ENCODE results near the gene VARS2. TPM values are rescaled to one million over a fixed set of nuclear protein-coding genes. Genes with fewer than 3 reads are reported as not detected.

The VARS2 gene
- total RNA-seq, 2 experiments from 2014 or later: 38.0 to 43.1 TPM

- DNase-seq (no peak), ATAC-seq (ENCODE audit: low read depth) (no peak)
- no peak overlapping the region for H3K27ac Mint-ChIP-seq
- POLR2A ChIA-PET: interaction anchor here (1.5 kb wide), 1 partner anchor 51 kb away, joined by 3 read pairs; no protein-coding TSS in a partner anchor
- H3K4me1 Mint-ChIP-seq: peaks cover 41% of the 10 kb centered on the region
- H3K36me3 Mint-ChIP-seq: no peaks in the 10 kb centered on the region
- H3K9me3 Mint-ChIP-seq: no peaks in the 10 kb centered on the region
- H3K4me3 Mint-ChIP-seq: no peak overlapping the region
- H3K27me3 Mint-ChIP-seq: peaks cover 3% of the 10 kb centered on the region
Observed at GRCh38 chr6:30880698-30881252, 33.3 kb upstream of the VARS2 start.

GRCh38 chr6:30881392-30882203, 32.4 kb upstream of the VARS2 start:
- Mint-ChIP-seq H3K4me1 (peaks cover 42% of the 10 kb centered on the region), H3K9me3 (no peaks in the 10 kb centered on the region), H3K36me3 (no peaks in the 10 kb centered on the region), H3K4me3 (no peak overlapping the region), H3K27ac (peak overlapping the region; percentile 21), H3K27me3 (peaks cover 3% of the 10 kb centered on the region)
- POLR2A ChIA-PET: interaction anchor here (0.9 to 1.5 kb wide), 3 partner anchors 51 to 137 kb away, joined by 3 to 5 read pairs (median 3); partner anchors contain the start of gene IER3
- DNase-seq (no peak), ATAC-seq (ENCODE audit: low read depth) (no peak)

- Mint-ChIP-seq H3K36me3 (no peaks in the 10 kb centered on the region), H3K27me3 (peaks cover 3% of the 10 kb centered on the region), H3K4me3 (no peak overlapping the region), H3K27ac (no peak overlapping the region), H3K9me3 (no peaks in the 10 kb centered on the region), H3K4me1 (peaks cover 36% of the 10 kb centered on the region)
- DNase-seq: no peak
- POLR2A ChIA-PET: interaction anchor here (0.9 to 1.3 kb wide), 3 partner anchors 52 to 137 kb away, joined by 3 to 5 read pairs (median 3); partner anchors contain the start of gene IER3
- ATAC-seq (ENCODE audit: low read depth): no peak
Observed at GRCh38 chr6:30882204-30882758, 31.8 kb upstream of the VARS2 start.

- no peak for DNase-seq
- peaks cover 3% of the 10 kb centered on the region for H3K27me3 Mint-ChIP-seq
- H3K4me1 Mint-ChIP-seq: peaks cover 30% of the 10 kb centered on the region
- H3K4me3 Mint-ChIP-seq: peak overlapping the region; percentile 79
- H3K36me3 Mint-ChIP-seq: no peaks in the 10 kb centered on the region
- H3K27ac Mint-ChIP-seq: peak overlapping the region; percentile 44
- H3K9me3 Mint-ChIP-seq: no peaks in the 10 kb centered on the region
- POLR2A ChIA-PET: interaction anchor here (0.9 to 1.3 kb wide), 4 partner anchors 53 to 138 kb away, joined by 3 to 7 read pairs (median 4); partner anchors contain the start of gene IER3
- ATAC-seq (ENCODE audit: low read depth): no peak
Observed at GRCh38 chr6:30882759-30883684, 31.0 kb upstream of the VARS2 start.

- POLR2A ChIA-PET: interaction anchor here (0.5 to 1.5 kb wide), 8 partner anchors 30 to 326 kb away, joined by 3 to 7 read pairs (median 3); partner anchors contain the start of genes DHX16, PRR3 and VARS2
- ATAC-seq (ENCODE audit: low read depth) (peak; percentile 76), DNase-seq (peak; percentile 68)
- peaks cover 24% of the 10 kb centered on the region for H3K4me1 Mint-ChIP-seq
- peak within 1 kb of the TSS; percentile 79 for H3K4me3 Mint-ChIP-seq
- H3K27ac Mint-ChIP-seq: peak within 1 kb of the TSS; percentile 44
- H3K9me3 Mint-ChIP-seq: no peaks in the 10 kb centered on the region
- H3K27me3 Mint-ChIP-seq: peaks cover 3% of the 10 kb centered on the region
- H3K36me3 Mint-ChIP-seq: no peaks in the 10 kb centered on the region
Observed at GRCh38 chr6:30883685-30884520, 30.1 kb upstream of the VARS2 start, which contains the start of gene DDR1. Gene DDR1, plus strand, starts transcription at chr6:30884519. Its CDS starts 4,211 bp downstream, at chr6:30888730.

- DNase-seq (no peak), ATAC-seq (ENCODE audit: low read depth) (peak; percentile 46)
- Mint-ChIP-seq H3K27me3 (peaks cover 3% of the 10 kb centered on the region), H3K36me3 (no peaks in the 10 kb centered on the region), H3K4me3 (peak overlapping the region; percentile 79), H3K4me1 (peaks cover 24% of the 10 kb centered on the region), H3K27ac (no peak overlapping the region), H3K9me3 (no peaks in the 10 kb centered on the region)
- POLR2A ChIA-PET: interaction anchor here (0.5 to 1.5 kb wide), 6 partner anchors 29 to 327 kb away, joined by 3 to 7 read pairs (median 4); partner anchors contain the start of genes DHX16, PRR3 and VARS2
Observed at GRCh38 chr6:30884521-30885480, 29.2 kb upstream of the VARS2 start.

GRCh38 chr6:30885481-30885998, 28.5 kb upstream of the VARS2 start:
- Mint-ChIP-seq H3K27ac (peak overlapping the region; percentile 18), H3K4me1 (peaks cover 24% of the 10 kb centered on the region), H3K36me3 (no peaks in the 10 kb centered on the region), H3K4me3 (peak overlapping the region; percentile 79), H3K27me3 (peaks cover 3% of the 10 kb centered on the region), H3K9me3 (no peaks in the 10 kb centered on the region)
- POLR2A ChIA-PET: interaction anchor here (1.5 kb wide), 1 partner anchor 58 kb away, joined by 4 read pairs; no protein-coding TSS in a partner anchor
- DNase-seq (no peak), ATAC-seq (ENCODE audit: low read depth) (no peak)

GRCh38 chr6:30885999-30886896, 27.8 kb upstream of the VARS2 start:
- peak overlapping the region; percentile 79 for H3K4me3 Mint-ChIP-seq
- H3K27ac Mint-ChIP-seq: peak overlapping the region; percentile 18
- H3K4me1 Mint-ChIP-seq: peaks cover 24% of the 10 kb centered on the region
- peaks cover 2% of the 10 kb centered on the region for H3K27me3 Mint-ChIP-seq
- POLR2A ChIA-PET: no interaction called here
- H3K36me3 Mint-ChIP-seq: no peaks in the 10 kb centered on the region
- DNase-seq: peak; percentile 25
- no peaks in the 10 kb centered on the region for H3K9me3 Mint-ChIP-seq
- ATAC-seq (ENCODE audit: low read depth): peak; percentile 27

GRCh38 chr6:30886897-30887255, 27.2 kb upstream of the VARS2 start:
- POLR2A ChIA-PET: no interaction called here
- peak; percentile 5 for DNase-seq
- peaks cover 2% of the 10 kb centered on the region for H3K27me3 Mint-ChIP-seq
- ATAC-seq (ENCODE audit: low read depth): no peak
- H3K4me1 Mint-ChIP-seq: peaks cover 21% of the 10 kb centered on the region
- H3K9me3 Mint-ChIP-seq: no peaks in the 10 kb centered on the region
- H3K27ac Mint-ChIP-seq: no peak overlapping the region
- H3K36me3 Mint-ChIP-seq: no peaks in the 10 kb centered on the region
- H3K4me3 Mint-ChIP-seq: no peak overlapping the region

Data from activated naive CD8-positive, alpha-beta T cell treated with anti-CD3 and anti-CD28 coated beads, Interleukin-2, amount 10 ng/mL, durations not matched to agents 7 days and 5 days (primary cell).